Neural cell (in vitro differentiated cells): Measurements from ENCODE around the gene SLC5A5. TPM values are rescaled to one million over a fixed set of nuclear protein-coding genes. Genes with fewer than 3 reads are reported as not detected.
A peak's percentile ranks its signal among the peaks of the same experiment; 100 is the strongest.

Experiments
- H2AFZ ChIP-seq: fragments of 200-600, 300-800 bp; sonication (generic), shearing (Covaris generic); 2 replicates; pipeline ENCODE4 v1.6.0; 2014; ENCODE audit warnings: low read depth, mild to moderate bottlenecking, antibody characterized with exemption, low read length, moderate library complexity
- H3F3A ChIP-seq: fragments of 200-600 bp; shearing (Covaris generic); 2 replicates; pipeline ENCODE4 v1.6.1; 2016; ENCODE audit warnings: mild to moderate bottlenecking, moderate library complexity, mixed read lengths, antibody characterized with exemption, low read length; ENCODE audit not compliant: insufficient read depth, poor library complexity, severe bottlenecking
- H3K27ac ChIP-seq: fragments of 200-600, 300-800 bp; sonication (generic), shearing (Covaris generic); 2 replicates; pipeline ENCODE4 v1.5.1; 2014; ENCODE audit warnings: mild to moderate bottlenecking, low read length, moderate library complexity
- H3K27me3 ChIP-seq: fragments of 300-800, 200-600 bp; sonication (generic), shearing (Covaris generic); 2 replicates; pipeline ENCODE4 v1.6.0; 2014; ENCODE audit warnings: mild to moderate bottlenecking, low read depth, low read length, moderate library complexity; ENCODE audit not compliant: insufficient read depth
- H3K36me3 ChIP-seq: fragments of 300-800, 200-600 bp; sonication (generic), shearing (Covaris generic); 2 replicates; pipeline ENCODE4 v1.5.1; 2014; ENCODE audit warnings: mild to moderate bottlenecking, antibody characterized with exemption, low read length, moderate library complexity; ENCODE audit not compliant: insufficient read depth
- H3K4me2 ChIP-seq: fragments of 300-800, 200-600 bp; sonication (generic), shearing (Covaris generic); 2 replicates; pipeline ENCODE4 v1.6.0; 2014; ENCODE audit warnings: mild to moderate bottlenecking, low read length
- H3K4me3 ChIP-seq: fragments of 300-800, 200-600 bp; sonication (generic), shearing (Covaris generic); 2 replicates; pipeline ENCODE4 v1.5.1; 2014; ENCODE audit warnings: mild to moderate bottlenecking, low read length, moderate library complexity
- H3K79me2 ChIP-seq: fragments of 200-600 bp; shearing (Covaris generic); replicated peaks from 2 replicates; pipeline ENCODE4 v1.6.0; 2014; ENCODE audit warnings: mild to moderate bottlenecking, low read length, moderate library complexity; ENCODE audit not compliant: insufficient read depth
- H3K9ac ChIP-seq: fragments of 300-800, 200-600 bp; sonication (generic), shearing (Covaris generic); 2 replicates; pipeline ENCODE4 v1.6.1; 2016; ENCODE audit warnings: mild to moderate bottlenecking, low read length, mixed read lengths
- H3K9me2 ChIP-seq: fragments of 200-600 bp; shearing (Covaris generic); 2 replicates; pipeline ENCODE4 v1.6.1; 2016; ENCODE audit warnings: mild to moderate bottlenecking, low read length, mixed read lengths; ENCODE audit not compliant: insufficient read depth
- H3K9me3 ChIP-seq: fragments of 200-600, 300-800 bp; sonication (generic), shearing (Covaris generic); 2 replicates; pipeline ENCODE4 v1.6.1; 2016; ENCODE audit warnings: mild to moderate bottlenecking, mixed run types, low read length, moderate library complexity, mixed read lengths
- H4K20me1 ChIP-seq: fragments of 200-600 bp; shearing (Covaris generic); 2 replicates; pipeline ENCODE4 v1.6.1; 2016; ENCODE audit warnings: mild to moderate bottlenecking, mixed run types; ENCODE audit not compliant: insufficient read depth
- CTCF ChIP-seq: fragments of 450-650 bp; IDR thresholded peaks from 2 replicates; pipeline ENCODE4 v1.5.1; 2014; ENCODE audit warnings: antibody characterized with exemption, mild to moderate bottlenecking, moderate library complexity; ENCODE audit not compliant: poor library complexity, severe bottlenecking
- EP300 ChIP-seq: fragments of 450-650 bp; conservative IDR thresholded peaks from 2 replicates; pipeline ENCODE4 v1.6.1; 2014; ENCODE audit warnings: antibody characterized with exemption, mild to moderate bottlenecking, moderate library complexity; ENCODE audit not compliant: poor library complexity, severe bottlenecking
- EZH2 ChIP-seq: fragments of 200-600, 300-800 bp; shearing (Covaris generic), sonication (generic); IDR thresholded peaks from 2 replicates; pipeline ENCODE4 v1.6.1; 2014; ENCODE audit warnings: antibody characterized with exemption, low read length, borderline replicate concordance, mild to moderate bottlenecking; ENCODE audit not compliant: insufficient read depth, poor library complexity, severe bottlenecking
- MXI1 ChIP-seq: fragments of 450-650 bp; conservative IDR thresholded peaks from 2 replicates; pipeline ENCODE4 v1.6.1; 2014; ENCODE audit warnings: antibody characterized with exemption, mild to moderate bottlenecking; ENCODE audit not compliant: poor library complexity, severe bottlenecking
- POLR2AphosphoS5 ChIP-seq: IDR thresholded peaks from 2 replicates; pipeline ENCODE4 v1.6.1; 2012
- RAD21 ChIP-seq: fragments of 450-650 bp; conservative IDR thresholded peaks from 2 replicates; pipeline ENCODE4 v1.6.1; 2014; ENCODE audit warnings: antibody characterized with exemption, mild to moderate bottlenecking, moderate library complexity
- REST ChIP-seq: IDR thresholded peaks from 2 replicates; pipeline ENCODE4 v1.6.1; 2012; ENCODE audit warnings: borderline replicate concordance
- SMC3 ChIP-seq: fragments of 450-650 bp; conservative IDR thresholded peaks from 2 replicates; pipeline ENCODE4 v1.6.1; 2014; ENCODE audit warnings: antibody characterized with exemption, mild to moderate bottlenecking, moderate library complexity; ENCODE audit not compliant: poor library complexity
- TAF1 ChIP-seq: IDR thresholded peaks from 2 replicates; pipeline ENCODE4 v1.6.1; 2012; ENCODE audit warnings: low read depth
- polyA plus RNA-seq: library from polyadenylated mRNA; depleted of rRNA; stranded (reverse); fragments of >200 nt; gene quantifications from 2 replicates; pipeline ENCODE4 v1.2.3, GENCODE V29; 2014

SLC5A5 gene
- polyA plus RNA-seq, 1 donor from 2014 or later, result not detected

GRCh38 chr19:17931532-17932191, 59.9 kb downstream of the SLC5A5 start:
- no peaks in the 10 kb centered on the region for H3K9me3 ChIP-seq
- no peaks in the 10 kb centered on the region for H4K20me1 ChIP-seq
- H3K4me3 ChIP-seq, result peak overlapping the region; percentile 92
- H3K4me2 ChIP-seq, result no peak overlapping the region
- peak overlapping the region; percentile 90 for H2AFZ ChIP-seq
- no peaks in the 10 kb centered on the region for H3K36me3 ChIP-seq
- H3K9me2 ChIP-seq, result no peaks in the 10 kb centered on the region
- peaks cover 10% of the 10 kb centered on the region for H3K79me2 ChIP-seq
- H3K27ac ChIP-seq, result no peak overlapping the region
- TF ChIP-seq CTCF (no peak), POLR2AphosphoS5 (no peak), MXI1 (no peak), TAF1 (no peak), REST (no peak), RAD21 (no peak), SMC3 (no peak)
- peak overlapping the region; percentile 77 for H3K9ac ChIP-seq
- no peaks in the 10 kb centered on the region for H3F3A ChIP-seq
- no peaks in the 10 kb centered on the region for H3K27me3 ChIP-seq

- Histone ChIP-seq H3F3A (no peaks in the 10 kb centered on the region), H3K36me3 (no peaks in the 10 kb centered on the region), H2AFZ (peak within 1 kb of the TSS; percentile 90), H3K27me3 (no peaks in the 10 kb centered on the region), H3K9me2 (no peaks in the 10 kb centered on the region), H3K79me2 (peaks cover 10% of the 10 kb centered on the region), H4K20me1 (no peaks in the 10 kb centered on the region), H3K4me2 (peak within 1 kb of the TSS; percentile 97), H3K4me3 (peak within 1 kb of the TSS; percentile 92), H3K27ac (peak within 1 kb of the TSS; percentile 77), H3K9ac (peak within 1 kb of the TSS; percentile 77), H3K9me3 (no peaks in the 10 kb centered on the region)
- peak; percentile 34 for TF ChIP-seq TAF1
- TF ChIP-seq POLR2AphosphoS5, result peak; percentile 88
- TF ChIP-seq MXI1, result peak; percentile 86
- TF ChIP-seq REST, result no peak
- peak; percentile 61 for TF ChIP-seq RAD21
- TF ChIP-seq SMC3, result peak; percentile 64
- TF ChIP-seq CTCF, result peak; percentile 99
- no peak for TF ChIP-seq EZH2
- TF ChIP-seq EP300, result peak; percentile 70
These were observed 61.0 kb downstream of the SLC5A5 start, which contains the start of gene CCDC124 for GRCh38 chr19:17932485-17933338. Gene CCDC124 (plus strand): TSS chr19:17933015. CDS start chr19:17936421, 3,406 bp downstream.
